Measurements from ENCODE around the gene RHEB. TPM values are rescaled to one million over a fixed set of nuclear protein-coding genes. Genes with fewer than 3 reads are reported as not detected.

The RHEB gene
- total and polyA plus RNA-seq, 2 donors (not counting 1 experiment from before 2014, with no cell fraction given): 9.3 to 40.3 TPM

GRCh38 chr7:151423936-151424335 lies 95.8 kb downstream of the RHEB start:
- no peaks in the 10 kb centered on the region for H4K20me1 ChIP-seq (ENCODE audit: control insufficient read depth, insufficient read depth, low read length, poor library complexity, severe bottlenecking)
- H3K9me3 Mint-ChIP-seq (ENCODE audit: insufficient read depth): peaks cover 5% of the 10 kb centered on the region
- H3K4me3 ChIP-seq (ENCODE audit: control extremely low read depth in 1 of 5, extremely low read depth in 1 of 5, insufficient read depth in 1 of 5, low read depth in 2 of 5, low read length in 4 of 5): no peak overlapping the region
- H3K36me3 ChIP-seq (replicated peaks in 1 of 2; ENCODE audit: control extremely low read depth in 1 of 2, control insufficient read depth in 1 of 2, extremely low read depth in 1 of 2, insufficient read depth in 2 of 2, low read length in 1 of 2): no peaks in the 10 kb centered on the region
- no peak for DNase-seq
- no peak overlapping the region for H3K9ac ChIP-seq (ENCODE audit: low read length)
- H3K4me1 Mint-ChIP-seq: peaks cover 2% of the 10 kb centered on the region
- no peak for ATAC-seq (ENCODE audit: low read depth)
- intact Hi-C loops (cut with micrococcal nuclease): no loop called here
- no peaks in the 10 kb centered on the region for H3K79me2 ChIP-seq (ENCODE audit: control insufficient read depth, insufficient read depth, low read length)
- no peak for TF ChIP-seq CTCF (IDR thresholded peaks at IDR 0.05)
- TF ChIP-seq EZH2 (IDR thresholded peaks at IDR 0.05; ENCODE audit: borderline replicate concordance, insufficient read depth, low read depth, low read length, poor library complexity, severe bottlenecking): no peak
- WGBS (ENCODE audit: insufficient coverage): 83% methylated on average over 2 of the region's 5 CpGs
- peaks cover 2 to 23% (median 17%) of the 10 kb centered on the region in 3 donors for H3K9me3 ChIP-seq (ENCODE audit: control extremely low read depth in 1 of 3, control insufficient read depth in 2 of 3, insufficient read depth in 1 of 3, low read length in 2 of 3)
- H3K27ac Mint-ChIP-seq: no peak overlapping the region
- no peak overlapping the region for H3K4me2 ChIP-seq (replicated peaks; ENCODE audit: low read depth, low read length, poor library complexity, severe bottlenecking)
- H3K4me1 ChIP-seq (ENCODE audit: control insufficient read depth in 2 of 2, insufficient read depth in 2 of 2, low read length in 2 of 2): no peaks in the 10 kb centered on the region
- H3K4me3 Mint-ChIP-seq: no peak overlapping the region
- CTCF ChIA-PET: no interaction called here
- H3K27ac ChIP-seq (ENCODE audit: low read length in 2 of 2): no peak overlapping the region
- peaks cover 0 to 5% (median 0%) of the 10 kb centered on the region in 4 experiments for H3K27me3 ChIP-seq (replicated peaks in 1 of 4; ENCODE audit: control extremely low read depth in 1 of 4, control insufficient read depth in 3 of 4, insufficient read depth in 4 of 4, low read length in 3 of 4)
- H2AFZ ChIP-seq (ENCODE audit: insufficient read depth, low read depth, low read length, poor library complexity, severe bottlenecking): no peak overlapping the region
- peaks cover 41% of the 10 kb centered on the region for H3K27me3 Mint-ChIP-seq
- POLR2A ChIA-PET: no interaction called here

- TF ChIP-seq EZH2 (IDR thresholded peaks at IDR 0.05; ENCODE audit: borderline replicate concordance, insufficient read depth, low read depth, low read length, poor library complexity, severe bottlenecking) (no peak), CTCF (IDR thresholded peaks at IDR 0.05) (no peak)
- Histone ChIP-seq H2AFZ (ENCODE audit: insufficient read depth, low read depth, low read length, poor library complexity, severe bottlenecking) (no peak overlapping the region), H3K36me3 (replicated peaks in 1 of 2; ENCODE audit: control extremely low read depth in 1 of 2, control insufficient read depth in 1 of 2, extremely low read depth in 1 of 2, insufficient read depth in 2 of 2, low read length in 1 of 2) (no peaks in the 10 kb centered on the region), H3K27me3 (replicated peaks in 1 of 4; ENCODE audit: control extremely low read depth in 1 of 4, control insufficient read depth in 3 of 4, insufficient read depth in 4 of 4, low read length in 3 of 4) (peaks cover 0 to 5% (median 0%) of the 10 kb centered on the region in 4 experiments), H3K4me2 (replicated peaks; ENCODE audit: low read depth, low read length, poor library complexity, severe bottlenecking) (no peak overlapping the region), H3K27ac (ENCODE audit: low read length in 2 of 2) (no peak overlapping the region), H3K9me3 (ENCODE audit: control extremely low read depth in 1 of 3, control insufficient read depth in 2 of 3, insufficient read depth in 1 of 3, low read length in 2 of 3) (peaks cover 2 to 26% (median 17%) of the 10 kb centered on the region in 3 donors), H3K79me2 (ENCODE audit: control insufficient read depth, insufficient read depth, low read length) (no peaks in the 10 kb centered on the region), H3K4me3 (ENCODE audit: control extremely low read depth in 1 of 5, extremely low read depth in 1 of 5, insufficient read depth in 1 of 5, low read depth in 2 of 5, low read length in 4 of 5) (no peak overlapping the region), H3K4me1 (ENCODE audit: control insufficient read depth in 2 of 2, insufficient read depth in 2 of 2, low read length in 2 of 2) (no peaks in the 10 kb centered on the region), H3K9ac (ENCODE audit: low read length) (no peak overlapping the region), H4K20me1 (ENCODE audit: control insufficient read depth, insufficient read depth, low read length, poor library complexity, severe bottlenecking) (no peaks in the 10 kb centered on the region)
- CTCF ChIA-PET: no interaction called here
- H3K27ac Mint-ChIP-seq: no peak overlapping the region
- DNase-seq (no peak), ATAC-seq (ENCODE audit: low read depth) (no peak)
- POLR2A ChIA-PET: no interaction called here
- H3K4me1 Mint-ChIP-seq: no peaks in the 10 kb centered on the region
- H3K9me3 Mint-ChIP-seq (ENCODE audit: insufficient read depth): peaks cover 8% of the 10 kb centered on the region
- H3K27me3 Mint-ChIP-seq: peaks cover 41% of the 10 kb centered on the region
- intact Hi-C loops (cut with micrococcal nuclease): no loop called here
- no peak overlapping the region for H3K4me3 Mint-ChIP-seq
- 82% methylated on average over 7 of the region's 7 CpGs for WGBS (ENCODE audit: insufficient coverage)
Observed at GRCh38 chr7:151423226-151423625, 96.5 kb downstream of the RHEB start.
